Glomerular visceral epithelial cell (primary cell): ENCODE results near the gene ANKRD12.
A peak's percentile ranks its signal among the peaks of the same experiment; 100 is the strongest.
"Not testable (repeated sequence)": the region's sequence is repeated elsewhere in the genome, so short reads cannot be mapped to it uniquely, and the experiment has no call there.

Experiments used
- DNase-seq: peaks from one replicate; pipeline ENCODE4 v3.0.0-alpha.2; 2016; ENCODE audit errors: extremely low spot score

Gene ANKRD12

GRCh38 chr18:9232977-9233376, 96.4 kb downstream of the ANKRD12 start:
- no peak for DNase-seq

- no peak for DNase-seq
Measured at GRCh38 chr18:9233771-9234440, 97.3 kb downstream of the ANKRD12 start.

DNA sequence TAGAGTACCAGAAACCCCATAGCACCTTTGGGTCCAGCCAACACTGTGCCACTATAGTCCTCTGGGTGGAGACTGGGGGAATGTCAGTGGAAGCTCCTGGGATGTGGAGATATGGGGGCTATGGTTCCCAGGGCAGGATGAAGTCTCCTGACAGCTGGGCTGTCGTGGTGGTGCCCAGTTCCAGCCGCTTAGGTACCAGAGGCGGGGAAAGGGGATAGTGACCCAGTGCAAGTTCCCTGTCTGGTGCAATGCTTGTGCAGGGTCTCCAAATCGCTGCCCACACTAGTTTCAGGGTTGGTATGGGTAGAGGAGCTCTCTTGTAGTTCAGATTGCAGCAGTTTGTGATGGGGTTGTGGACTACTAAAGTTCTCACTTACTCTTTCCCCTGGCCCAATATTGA, 97.9 kb downstream of the ANKRD12 start:
- DNase-seq: no peak

DNA sequence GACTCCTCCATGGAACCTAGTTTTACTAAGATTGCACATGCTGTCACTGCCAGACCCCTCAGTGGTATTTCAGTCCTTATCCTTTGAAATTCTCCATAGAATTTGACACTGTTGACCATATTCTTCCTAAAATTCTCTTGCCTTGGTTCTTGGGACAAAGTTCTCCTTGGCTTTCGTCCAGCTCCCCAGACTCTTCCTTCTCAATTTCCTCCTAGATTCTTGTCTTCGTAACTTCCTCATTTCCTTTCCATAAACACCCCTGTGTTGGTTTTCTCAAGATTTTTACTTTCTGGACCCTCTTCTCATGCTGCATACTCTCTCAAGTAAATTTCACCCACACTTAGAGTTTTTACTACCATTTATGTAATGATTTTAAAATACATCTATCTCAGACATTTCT, 101.4 kb downstream of the ANKRD12 start:
- DNase-seq: no peak

GRCh38 chr18:9239720-9240119, 103.1 kb downstream of the ANKRD12 start:
- DNase-seq: no peak

GRCh38 chr18:9240270-9240669, 103.7 kb downstream of the ANKRD12 start:
- no peak for DNase-seq

GRCh38 chr18:9243029-9243428, 106.4 kb downstream of the ANKRD12 start:
- no peak for DNase-seq

DNA sequence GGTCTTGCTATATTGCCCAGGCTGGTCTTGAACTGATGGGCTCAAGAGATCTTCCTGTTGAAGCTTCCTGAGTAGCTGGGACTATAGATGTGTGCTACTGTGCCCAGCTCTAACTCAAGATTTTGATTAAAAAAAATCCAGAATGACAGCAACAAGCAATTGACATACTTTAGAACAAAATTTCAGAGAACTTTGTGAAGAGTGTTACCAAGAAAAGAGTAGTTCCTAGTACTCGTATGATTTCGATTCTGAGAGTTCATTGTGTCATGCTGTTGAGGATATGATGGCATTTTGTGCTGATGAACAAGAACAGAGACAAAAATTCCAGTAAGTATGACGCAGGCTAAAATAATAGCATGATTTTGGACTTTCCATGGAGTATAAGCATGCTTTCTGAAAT, 107.8 kb downstream of the ANKRD12 start:
- DNase-seq: no peak

- DNase-seq: no peak
Measured at GRCh38 chr18:9248661-9249060, 112.1 kb downstream of the ANKRD12 start.

- no peak for DNase-seq
Measured at GRCh38 chr18:9249254-9249653, 112.7 kb downstream of the ANKRD12 start.

DNA sequence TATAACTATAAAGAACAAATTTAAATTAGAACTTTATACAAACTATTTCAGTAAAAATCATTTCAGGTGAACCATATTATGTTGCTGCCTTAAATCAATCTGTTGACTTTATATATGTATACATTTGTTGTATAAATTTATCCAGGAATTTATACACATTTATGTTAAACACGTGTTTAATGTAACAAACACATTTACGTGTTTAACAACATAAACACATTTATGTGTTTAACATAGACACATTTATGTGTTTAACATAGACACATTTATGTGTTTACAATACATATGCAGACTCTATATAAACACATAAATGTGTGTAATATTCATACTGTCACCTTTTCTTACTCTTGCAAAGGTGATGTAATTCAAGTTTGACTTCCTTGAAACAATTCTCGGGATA, 122.6 kb downstream of the ANKRD12 start:
- no peak for DNase-seq

DNA sequence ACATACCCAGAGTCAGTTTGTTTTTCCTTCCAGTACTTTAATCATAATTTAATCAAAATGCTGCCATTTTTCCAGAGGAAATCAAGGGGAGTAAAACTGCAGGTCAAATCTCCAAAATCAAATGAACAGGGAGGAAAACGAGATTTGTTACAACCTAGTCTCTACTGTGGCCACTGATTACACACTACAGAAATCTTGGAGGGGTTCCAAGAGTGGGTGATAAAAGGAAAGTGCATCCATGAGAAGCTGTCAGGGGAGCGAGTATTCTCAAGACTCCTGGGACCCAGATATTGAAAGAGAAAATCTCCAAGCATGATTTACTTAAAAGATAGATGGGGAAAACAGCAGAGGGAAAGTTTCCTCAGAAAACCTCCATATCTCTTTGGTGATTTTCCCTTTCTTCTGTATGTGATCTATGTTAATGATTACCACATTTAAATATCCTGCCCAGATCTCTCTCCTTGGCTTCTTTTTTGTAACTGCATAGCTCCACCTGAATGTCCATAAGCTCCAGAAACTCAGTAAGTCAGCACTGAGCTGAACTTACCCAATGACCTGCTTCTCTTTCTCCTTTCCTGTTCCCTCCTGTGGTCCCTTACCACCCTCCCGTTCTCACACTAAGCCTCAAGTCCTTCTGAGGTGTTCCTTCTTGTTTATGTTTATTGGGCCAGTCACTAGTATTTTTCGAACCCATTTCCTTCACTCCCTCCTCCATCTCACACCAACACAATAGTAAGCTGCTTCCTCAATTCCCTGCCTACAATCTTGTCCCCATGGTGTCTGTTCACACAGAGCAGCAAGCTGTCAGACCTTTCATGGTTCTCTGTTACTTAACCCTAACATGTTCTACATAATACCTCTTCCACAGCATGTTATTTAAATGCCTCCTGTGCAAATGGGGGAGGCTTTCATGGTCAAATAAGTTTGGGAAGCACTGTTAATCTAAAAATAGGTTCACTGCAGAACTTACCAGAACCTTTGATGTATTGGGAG, 124.1 kb downstream of the ANKRD12 start:
- DNase-seq: peak; percentile 6

DNA sequence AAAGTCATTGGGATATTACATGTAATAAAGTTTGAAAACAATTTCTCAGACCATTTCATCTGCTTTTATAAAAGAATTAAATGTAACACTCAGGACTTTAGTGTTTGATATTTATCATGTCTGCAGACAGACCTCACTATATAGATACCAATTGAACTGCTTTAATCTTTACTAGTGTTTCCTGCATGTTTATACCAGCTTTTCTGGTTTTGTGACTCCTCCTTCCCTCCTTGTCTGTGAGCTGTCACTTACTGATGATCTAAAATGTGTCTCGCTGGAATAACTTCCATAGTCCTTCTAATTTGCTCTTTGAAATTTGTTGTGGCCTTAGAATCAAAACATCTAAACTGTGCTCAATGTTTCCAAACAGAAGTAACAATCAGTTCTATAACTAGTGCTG, 126.7 kb downstream of the ANKRD12 start:
- DNase-seq: no peak

- DNase-seq: not testable (repeated sequence)
Measured at GRCh38 chr18:9264797-9265196, 128.2 kb downstream of the ANKRD12 start.

- no peak for DNase-seq
Measured at GRCh38 chr18:9273221-9273620, 136.6 kb downstream of the ANKRD12 start.

DNA sequence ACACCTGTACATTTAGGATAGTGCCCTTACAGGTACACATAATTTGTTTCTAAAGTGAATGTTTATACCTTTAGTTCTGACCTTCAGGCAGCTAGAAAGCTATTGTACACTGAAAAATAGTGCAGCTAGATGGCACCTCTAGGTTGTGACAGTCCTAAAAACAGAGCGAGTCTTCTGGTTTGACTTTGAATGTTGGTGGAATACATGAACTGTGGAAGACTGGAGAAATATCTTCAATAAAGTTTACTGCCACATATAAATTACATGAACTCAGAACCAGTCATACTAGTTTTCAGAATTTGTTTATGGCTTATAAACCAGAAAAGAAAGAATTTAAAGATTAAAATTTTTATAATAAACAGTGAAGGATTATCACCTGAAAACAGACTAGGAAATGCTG, 139.3 kb downstream of the ANKRD12 start:
- no peak for DNase-seq

DNA sequence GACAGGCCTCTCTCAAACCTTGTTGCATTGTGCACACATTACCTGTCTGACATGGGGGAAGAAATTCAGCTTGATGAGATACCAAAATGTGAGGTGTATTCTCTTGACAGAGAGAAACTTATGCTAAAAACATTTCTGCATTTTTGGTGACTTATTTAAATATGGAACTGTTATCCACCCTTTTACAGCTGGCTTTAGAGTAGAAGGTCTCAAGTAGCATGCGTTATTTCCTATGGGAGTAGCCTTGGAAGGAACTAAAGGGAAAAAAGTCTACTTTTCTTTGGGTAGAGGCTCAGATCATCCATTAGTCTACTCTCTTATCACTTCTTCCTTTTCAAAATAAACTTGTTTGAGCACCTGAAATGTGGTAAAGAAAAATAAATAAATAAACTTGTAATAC, 141.4 kb downstream of the ANKRD12 start:
- DNase-seq: no peak

DNA sequence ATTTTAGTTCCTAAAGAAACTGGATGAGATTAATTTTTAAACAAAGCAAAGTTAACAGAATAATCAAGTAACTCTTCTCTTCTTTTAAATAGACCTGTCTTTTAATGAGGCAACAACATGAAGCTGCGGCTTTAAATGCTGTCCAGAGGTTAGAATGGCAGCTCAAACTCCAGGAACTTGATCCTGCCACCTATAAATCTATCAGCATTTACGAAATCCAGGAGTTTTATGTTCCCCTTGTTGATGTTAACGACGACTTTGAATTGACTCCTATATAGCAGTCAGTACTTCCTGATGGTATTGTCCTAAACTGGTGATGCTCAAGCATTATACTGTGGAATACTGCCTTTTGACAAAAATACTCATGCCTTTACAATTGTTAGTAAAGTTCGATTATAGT, 144.3 kb downstream of the ANKRD12 start:
- DNase-seq: no peak

GRCh38 chr18:9281780-9282179, 145.2 kb downstream of the ANKRD12 start:
- no peak for DNase-seq

DNA sequence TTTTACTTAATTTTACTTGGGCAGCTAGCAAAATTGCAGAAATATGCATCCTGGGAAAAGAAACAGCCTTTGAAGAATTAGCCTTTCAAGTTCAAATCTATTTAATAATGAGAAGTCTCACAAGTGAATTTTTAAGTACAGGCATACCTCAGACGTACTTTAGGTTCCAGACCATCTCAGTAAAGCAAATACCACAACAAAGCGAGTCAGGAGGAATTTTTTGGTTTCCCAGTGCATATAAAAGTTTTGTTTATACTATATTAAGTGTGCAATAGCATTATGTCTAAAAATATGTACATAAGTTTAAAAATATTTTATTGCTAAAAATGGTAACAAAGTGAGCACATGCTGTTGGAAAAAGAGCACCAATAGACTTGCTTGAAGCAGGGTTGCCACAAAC, 147.2 kb downstream of the ANKRD12 start:
- no peak for DNase-seq

DNA sequence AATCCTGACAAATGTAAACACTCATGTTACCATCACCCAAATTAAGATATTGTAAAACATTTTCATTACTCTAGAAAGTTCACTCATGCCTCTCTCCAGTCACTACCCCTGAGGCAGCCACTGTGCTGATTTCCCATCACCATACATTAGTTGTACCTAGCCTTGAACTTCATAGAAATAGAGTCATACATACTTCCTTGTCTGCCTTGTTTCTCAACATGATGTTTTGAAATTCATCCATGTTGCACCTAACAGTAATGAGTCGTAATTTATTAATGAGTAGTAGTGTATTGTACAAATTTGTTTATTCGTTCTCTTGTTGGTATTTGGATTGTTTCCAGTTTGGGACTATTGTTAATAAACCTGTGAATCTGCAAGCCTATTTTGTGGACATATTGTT, 149.0 kb downstream of the ANKRD12 start:
- no peak for DNase-seq

GRCh38 chr18:9287036-9287435, 150.5 kb downstream of the ANKRD12 start:
- no peak for DNase-seq

DNA sequence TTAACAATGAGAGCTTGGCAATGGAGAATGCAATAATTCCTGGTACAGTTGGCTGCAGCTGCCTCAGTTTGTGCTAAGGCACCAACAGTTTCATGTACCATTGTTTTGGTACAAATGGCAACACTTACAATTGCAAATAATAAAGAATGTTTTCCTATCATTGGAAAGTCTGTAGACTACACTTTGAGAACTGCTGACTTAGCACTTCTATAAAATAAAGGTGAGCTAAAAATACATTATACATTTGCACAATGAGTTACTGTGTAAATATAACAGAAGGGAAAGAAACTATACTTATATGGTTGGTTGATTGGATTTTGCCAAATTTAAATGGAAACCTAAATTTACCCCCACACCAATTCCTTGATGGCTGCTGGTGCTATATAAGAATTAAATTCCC, 153.1 kb downstream of the ANKRD12 start:
- DNase-seq: no peak
